HUES6 (cell line): Measurements from ENCODE around the gene ZNF768.

Experiments
- H3K27ac ChIP-seq: 2 replicates; pipeline ENCODE4 v1.7.0; 2013; ENCODE audit warnings: low read depth, mild to moderate bottlenecking, low read length, inconsistent platforms
- H3K27me3 ChIP-seq: 2 replicates; pipeline ENCODE4 v1.6.1; 2013; ENCODE audit warnings: low read length; ENCODE audit not compliant: control insufficient read depth, insufficient read depth
- H3K36me3 ChIP-seq: 2 replicates; pipeline ENCODE4 v1.6.1; 2013; ENCODE audit warnings: low read length; ENCODE audit not compliant: control insufficient read depth, insufficient read depth
- H3K4me1 ChIP-seq: 2 replicates; pipeline ENCODE4 v1.6.1; 2013; ENCODE audit warnings: low read length; ENCODE audit not compliant: control insufficient read depth, insufficient read depth
- H3K4me3 ChIP-seq: 2 replicates; pipeline ENCODE4 v1.5.1; 2013; ENCODE audit warnings: low read depth, low read length
- H3K9ac ChIP-seq: one replicate; pipeline ENCODE4 v1.6.1; 2013; ENCODE audit warnings: mild to moderate bottlenecking, low read length
- H3K9me3 ChIP-seq: 2 replicates; pipeline ENCODE4 v1.6.1; 2013; ENCODE audit warnings: low read depth, low read length; ENCODE audit not compliant: control insufficient read depth, insufficient read depth

ZNF768 gene

GRCh38 chr16:30474684-30475083 is 51.7 kb downstream of the ZNF768 start:
- H3K27ac ChIP-seq: no peak overlapping the region
- no peak overlapping the region for H3K4me3 ChIP-seq
- no peaks in the 10 kb centered on the region; the same call in 1 of the 2 replicates for H3K27me3 ChIP-seq
- H3K9me3 ChIP-seq: no peaks in the 10 kb centered on the region
- H3K4me1 ChIP-seq: no peaks in the 10 kb centered on the region
- no peak overlapping the region for H3K9ac ChIP-seq
- H3K36me3 ChIP-seq: no peaks in the 10 kb centered on the region

GRCh38 chr16:30474074-30474452 is 52.3 kb downstream of the ZNF768 start:
- no peaks in the 10 kb centered on the region for H3K4me1 ChIP-seq
- no peak overlapping the region for H3K27ac ChIP-seq
- H3K9ac ChIP-seq: no peak overlapping the region
- no peaks in the 10 kb centered on the region for H3K36me3 ChIP-seq
- H3K4me3 ChIP-seq: no peak overlapping the region
- no peaks in the 10 kb centered on the region; the same call in 1 of the 2 replicates for H3K27me3 ChIP-seq
- H3K9me3 ChIP-seq: no peaks in the 10 kb centered on the region
